GM19468 (cell line): ENCODE measurements around the gene PTPRR.
"Not testable (repeated sequence)": the region's sequence is repeated elsewhere in the genome, so short reads cannot be mapped to it uniquely, and the experiment has no call there.

Experiments used
- ATAC-seq: cut with Tn5 transposase; IDR thresholded peaks from one replicate; pipeline ENCODE4 v1.9.1; 2021; ENCODE audit warnings: mild to moderate bottlenecking, moderate library complexity, moderate number of reproducible peaks; ENCODE audit not compliant: unreplicated experiment; ENCODE audit errors: extremely low read depth

The PTPRR gene

DNA sequence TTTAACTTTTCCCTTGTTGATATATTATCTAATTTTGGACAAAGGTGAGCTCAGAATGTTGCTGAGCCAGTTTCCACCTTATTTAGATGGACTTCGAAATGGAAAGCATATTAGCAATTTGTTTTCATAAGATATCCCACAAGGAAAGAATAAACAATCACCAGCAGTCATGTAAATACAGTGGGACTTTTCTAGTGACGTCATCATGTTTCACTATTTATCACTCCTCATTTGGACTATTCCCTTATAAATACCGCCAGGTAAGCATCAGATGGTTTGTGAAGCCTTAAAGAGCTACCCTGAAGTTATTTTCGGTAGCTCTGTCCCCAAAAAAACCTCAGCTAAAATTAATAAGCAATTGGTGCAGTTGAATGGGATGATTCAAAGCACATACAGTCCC is 110.7 kb downstream of the PTPRR start:
- no peak for ATAC-seq

DNA sequence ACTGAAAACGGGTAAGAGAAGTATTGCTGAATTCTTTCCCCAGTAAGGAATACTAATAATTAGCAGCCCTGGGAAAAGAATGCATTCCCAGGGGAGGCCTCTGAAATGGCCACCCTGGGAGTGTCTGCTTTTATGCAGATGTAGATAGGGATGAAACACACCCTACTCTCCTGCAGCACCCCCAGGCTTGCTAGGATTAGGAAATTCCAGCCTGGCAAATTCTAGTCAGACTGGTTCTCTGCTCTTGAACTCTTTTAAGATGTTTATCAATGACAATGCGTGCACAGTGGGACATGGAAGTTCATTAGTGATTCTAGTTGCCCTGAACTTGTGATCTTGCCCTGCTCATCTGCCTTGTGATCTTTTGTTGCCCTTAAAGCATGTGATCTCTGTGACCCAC is 112.5 kb downstream of the PTPRR start:
- not testable (repeated sequence) for ATAC-seq

DNA sequence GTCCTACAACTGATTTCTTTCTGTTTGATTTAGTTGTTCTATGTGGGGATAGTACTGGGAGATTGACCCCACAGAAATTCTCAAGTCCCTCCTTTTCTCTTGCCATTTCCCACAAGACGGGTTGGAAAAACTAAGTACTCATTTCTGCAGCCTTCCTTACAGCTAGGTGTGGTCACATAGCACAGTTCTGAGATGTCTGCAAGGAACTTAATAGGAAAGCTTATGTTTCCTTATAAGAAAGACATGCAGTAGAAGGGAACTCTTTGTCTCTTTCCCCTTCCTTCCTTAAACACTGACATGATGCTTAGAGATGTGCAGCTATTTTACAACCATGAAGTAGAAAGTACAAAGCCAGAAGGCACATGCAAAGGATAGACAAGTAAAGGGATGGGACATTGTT is 113.7 kb downstream of the PTPRR start:
- no peak for ATAC-seq

DNA sequence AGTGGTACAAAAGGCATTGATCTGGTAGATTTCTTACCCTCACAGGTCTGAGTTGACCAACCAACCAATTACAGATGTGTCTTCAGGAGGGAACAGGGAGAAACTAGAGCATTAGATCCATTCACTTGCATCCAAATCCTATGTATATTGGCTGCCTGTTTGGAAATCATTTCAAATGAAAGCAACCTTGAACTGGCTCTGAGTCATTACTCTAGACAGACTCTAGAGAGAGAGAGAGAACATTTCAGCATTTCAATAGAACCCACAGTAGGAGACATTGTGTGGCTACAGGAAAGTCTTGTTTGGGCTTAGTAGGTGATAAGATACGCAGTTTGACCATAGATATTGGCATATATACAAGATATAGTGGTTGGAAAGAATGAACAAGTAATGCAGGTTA is 114.5 kb downstream of the PTPRR start:
- ATAC-seq, result no peak

DNA sequence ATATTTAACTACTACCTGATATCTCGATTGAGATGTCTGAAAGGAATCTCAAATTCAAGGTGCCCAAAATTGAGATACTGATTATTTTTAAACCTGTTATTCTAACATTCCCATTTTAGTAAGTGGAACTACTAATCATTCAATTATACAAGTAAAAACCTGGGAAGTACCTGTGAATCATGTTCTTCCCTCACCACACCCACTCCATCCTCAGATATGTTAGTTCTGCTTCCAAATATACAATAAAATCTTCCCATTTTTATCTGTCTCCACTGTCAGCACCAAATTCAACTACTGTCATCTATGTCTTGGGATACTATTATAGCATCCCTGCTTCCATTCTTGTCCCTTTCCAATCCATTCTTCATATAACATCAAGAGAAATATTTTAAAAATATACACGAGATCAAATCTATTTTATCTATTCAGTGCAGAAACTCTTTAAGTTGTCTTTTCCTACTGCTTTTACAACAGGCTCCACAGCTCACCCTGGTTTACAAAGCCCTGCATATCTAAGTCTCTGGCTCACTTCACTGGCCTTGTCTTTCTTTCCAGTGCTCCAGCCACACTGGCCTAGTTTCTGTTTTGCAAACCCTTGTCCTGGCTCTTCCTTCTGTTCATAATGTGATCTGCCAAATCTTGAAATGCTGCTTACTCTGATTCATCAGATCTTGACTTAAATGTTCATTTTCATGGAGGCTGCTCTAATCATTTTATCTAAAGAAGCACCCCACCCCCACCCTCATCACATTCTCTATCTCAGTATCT is 122.3 kb downstream of the PTPRR start:
- no peak for ATAC-seq

DNA sequence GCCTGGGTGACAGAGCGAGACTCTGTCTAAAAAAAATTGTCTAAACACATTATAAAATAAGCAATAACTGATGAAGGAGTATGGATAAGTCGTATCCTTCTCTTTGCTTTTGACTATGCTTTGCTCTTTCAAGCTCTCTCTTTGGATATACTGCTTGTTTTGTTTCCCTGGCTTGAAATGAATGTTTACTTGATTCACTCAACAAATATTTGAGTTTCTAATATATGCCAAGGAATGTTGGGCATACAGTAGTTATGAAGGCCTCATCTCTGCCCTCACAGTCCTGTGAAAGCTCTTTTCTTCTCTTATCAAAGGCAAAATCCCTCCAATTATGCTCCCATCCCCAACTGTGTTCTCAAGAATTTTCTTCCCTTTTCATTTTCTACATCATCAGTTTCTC is 123.5 kb downstream of the PTPRR start:
- ATAC-seq, result no peak

DNA sequence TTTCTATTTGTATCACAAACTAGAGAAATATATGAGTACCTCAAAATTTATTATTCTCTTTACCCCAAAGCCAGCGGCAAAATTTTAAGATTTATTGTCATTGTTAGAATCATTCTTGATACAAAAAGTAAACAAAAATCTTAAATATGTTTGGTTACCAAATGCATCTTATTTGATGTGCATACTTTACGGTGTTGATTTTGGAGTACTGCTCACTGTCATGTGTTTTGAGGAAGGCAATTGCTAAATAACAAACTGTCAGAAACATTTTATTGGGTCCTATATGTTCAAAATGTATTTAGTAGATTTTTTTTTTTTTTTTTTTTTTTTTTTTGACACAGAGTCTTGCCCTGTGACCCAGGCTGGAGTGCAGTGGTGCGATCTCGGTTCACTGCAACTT is 124.9 kb downstream of the PTPRR start:
- no peak for ATAC-seq

DNA sequence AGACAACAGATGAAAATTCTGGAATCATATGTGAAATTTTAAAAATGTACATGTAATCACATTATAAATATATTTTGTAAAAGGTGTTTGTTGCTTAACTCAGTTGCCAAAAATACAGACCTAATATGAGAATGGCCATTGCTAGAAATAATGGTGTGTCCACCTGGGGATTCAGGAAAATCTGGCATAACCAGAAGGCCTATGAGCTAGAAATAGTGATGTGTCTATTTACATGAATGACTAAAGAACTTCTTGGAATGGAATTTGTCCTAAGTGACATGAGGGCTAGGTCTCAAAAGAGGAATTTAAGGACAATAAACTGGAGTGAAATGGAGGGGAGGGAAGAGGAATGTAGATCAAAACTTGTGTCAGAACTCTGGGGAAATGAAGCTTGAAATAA is 126.4 kb downstream of the PTPRR start:
- ATAC-seq, result no peak

DNA sequence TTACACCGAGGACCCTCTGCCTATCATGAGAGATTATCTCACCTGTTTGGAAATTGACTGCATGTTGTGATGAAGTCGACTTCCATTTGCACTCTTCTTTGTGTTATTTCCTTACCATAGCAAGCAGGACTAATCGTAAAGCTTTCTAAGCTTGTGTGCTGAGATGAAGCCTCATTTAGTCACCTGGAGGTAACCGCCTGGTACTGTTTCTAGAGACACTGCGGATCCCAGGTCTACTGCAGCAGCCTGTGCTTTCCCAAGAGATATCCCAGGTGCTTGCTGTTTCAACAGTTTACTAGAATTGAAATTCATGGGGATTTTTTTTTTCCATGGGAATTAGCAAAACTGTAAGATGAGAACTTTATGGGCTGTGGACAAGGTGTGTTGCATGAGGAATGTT is 131.8 kb downstream of the PTPRR start:
- no peak for ATAC-seq

DNA sequence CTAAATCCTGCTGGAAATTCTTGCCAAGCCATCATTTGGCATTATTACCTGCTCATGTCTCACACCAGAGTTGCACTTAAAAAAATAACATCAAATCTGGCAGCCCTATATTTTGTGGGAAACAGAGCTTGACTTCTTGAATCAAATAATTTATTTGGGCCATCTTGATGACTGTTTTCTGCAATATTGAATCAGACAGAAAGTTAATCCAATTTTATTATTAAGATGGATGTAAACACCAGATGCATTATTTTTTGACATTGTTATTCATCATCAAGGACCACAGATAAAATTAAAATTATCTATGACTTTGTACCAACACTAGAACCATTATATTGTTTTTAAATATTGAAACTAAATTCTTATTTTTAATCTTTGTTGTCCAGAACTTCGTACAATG is 132.9 kb downstream of the PTPRR start:
- ATAC-seq, result no peak

DNA sequence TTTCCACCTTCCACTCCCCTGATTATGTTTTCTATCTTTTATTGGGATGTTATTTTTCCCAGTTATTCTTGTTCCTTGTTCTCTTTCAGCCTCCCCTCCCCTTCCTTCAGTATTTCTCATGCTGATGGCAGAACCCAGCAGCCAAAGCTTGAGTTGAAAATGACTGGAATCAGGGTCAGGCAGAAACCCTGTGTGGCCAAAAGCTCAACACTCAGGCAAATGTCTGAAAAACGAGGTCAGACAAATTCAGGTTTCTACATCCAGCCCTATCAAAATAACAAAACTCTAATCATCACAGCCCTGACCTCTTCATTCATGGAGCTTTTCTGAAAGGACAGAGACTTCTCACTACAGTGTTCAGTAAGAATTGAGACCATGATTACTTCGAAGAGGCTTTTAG is 134.6 kb downstream of the PTPRR start:
- ATAC-seq, result no peak

DNA sequence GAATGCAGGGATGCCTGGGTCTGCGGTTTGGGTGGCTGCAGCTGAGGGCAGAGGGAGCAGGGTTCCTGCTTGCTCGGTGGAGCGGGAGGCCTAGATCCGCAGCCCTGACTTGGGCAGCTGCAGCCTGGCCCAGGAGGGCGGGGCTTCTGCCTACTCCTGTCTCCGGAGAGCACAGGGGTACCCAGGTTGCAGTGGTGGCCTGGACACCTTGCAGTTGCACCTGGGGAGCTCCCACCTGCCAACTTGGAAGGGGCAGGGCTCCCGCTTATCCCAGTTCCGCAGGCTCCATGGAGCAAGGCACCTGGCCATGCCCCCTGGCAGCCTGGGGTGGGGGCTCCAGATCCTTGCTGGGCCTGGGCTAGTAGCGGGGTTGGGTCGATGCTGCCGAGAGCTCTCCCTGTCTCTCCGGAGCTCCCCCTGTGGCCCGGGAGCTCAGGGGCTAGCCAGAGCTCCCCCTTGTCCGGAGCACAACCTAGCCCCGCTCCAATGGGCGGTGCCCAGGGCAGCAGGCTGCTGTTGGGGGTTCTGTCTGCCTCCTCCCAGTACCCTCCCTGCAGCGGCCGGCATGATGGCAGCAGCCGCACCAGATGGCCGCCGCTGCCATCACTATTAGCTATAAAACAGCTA is 136.4 kb downstream of the PTPRR start:
- no peak for ATAC-seq

DNA sequence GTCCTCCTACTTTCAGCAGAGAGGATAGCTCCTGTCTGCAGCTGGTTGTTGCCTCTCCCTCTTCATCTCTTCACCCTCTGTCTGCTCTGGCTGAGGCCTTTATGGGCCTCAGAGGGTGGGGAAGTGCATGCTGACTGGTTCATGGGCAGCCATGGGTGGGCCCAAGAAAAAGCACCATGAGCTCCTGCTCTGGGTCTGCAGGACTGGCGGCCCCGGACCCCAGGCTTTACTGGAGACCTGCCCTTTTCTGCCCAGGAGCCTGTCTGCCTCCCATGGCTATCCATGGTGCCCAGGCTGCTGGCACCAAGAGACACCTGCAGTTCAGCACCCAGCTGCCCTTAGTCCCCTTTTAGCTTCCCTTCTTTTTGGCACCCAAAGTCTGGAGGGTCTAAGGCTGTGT is 137.1 kb downstream of the PTPRR start:
- ATAC-seq, result no peak

DNA sequence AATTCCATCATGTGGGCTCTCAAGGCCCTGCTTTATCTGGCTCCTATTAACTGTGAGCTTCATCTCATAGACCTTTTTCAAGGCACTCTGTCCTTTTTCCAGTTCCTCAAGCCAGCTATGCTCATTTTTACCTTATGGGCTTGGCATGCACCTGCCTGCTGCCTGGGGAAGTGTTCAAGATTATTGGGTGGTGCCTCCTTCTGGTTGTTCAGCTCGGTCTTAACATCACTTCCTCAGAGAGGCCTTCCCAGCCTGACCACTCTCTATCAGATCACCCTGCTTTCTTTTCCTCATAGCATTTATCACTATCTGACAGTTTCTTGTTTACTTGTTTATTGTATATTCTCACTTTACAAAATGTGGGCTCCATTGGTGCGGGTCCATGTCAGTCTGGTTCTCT is 141.3 kb downstream of the PTPRR start:
- no peak for ATAC-seq

DNA sequence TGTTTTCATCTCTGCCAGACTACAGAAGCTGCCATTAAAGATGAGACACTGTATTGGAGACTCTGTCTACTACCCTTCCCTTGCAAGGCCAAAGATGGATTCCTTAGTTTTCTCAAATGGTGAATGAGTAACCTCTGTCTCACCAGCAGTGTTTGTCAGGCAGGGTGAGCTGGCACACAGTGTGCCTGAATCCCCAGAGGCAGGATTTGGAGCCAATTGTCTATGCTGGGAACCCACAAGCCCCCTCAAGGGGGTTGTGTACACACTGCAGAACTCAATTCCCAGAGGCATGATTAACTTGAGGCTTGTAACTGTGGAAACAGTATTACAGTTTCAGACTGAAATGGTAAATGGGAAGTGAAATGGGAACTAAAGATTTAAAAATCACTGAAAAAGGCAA is 146.5 kb downstream of the PTPRR start:
- no peak for ATAC-seq

DNA sequence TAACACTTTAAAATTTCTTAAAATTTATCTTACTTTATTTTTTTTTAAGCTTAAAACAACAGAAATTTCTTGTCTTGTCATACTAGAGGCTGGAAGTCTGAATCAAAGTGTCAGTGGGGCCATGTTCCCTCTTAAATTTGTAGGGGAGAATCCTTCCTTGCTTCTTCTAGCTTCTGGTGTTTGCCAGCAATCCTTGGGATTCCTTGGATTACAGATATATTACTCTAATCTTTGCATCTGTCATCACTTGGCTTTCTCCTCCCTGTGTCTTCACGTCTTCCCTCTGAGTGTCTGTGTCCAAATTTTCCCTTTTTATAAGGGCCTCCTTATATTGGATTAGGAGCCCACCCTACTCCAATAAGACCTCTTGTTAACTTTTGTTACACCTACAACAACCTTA is 147.7 kb downstream of the PTPRR start:
- no peak for ATAC-seq

DNA sequence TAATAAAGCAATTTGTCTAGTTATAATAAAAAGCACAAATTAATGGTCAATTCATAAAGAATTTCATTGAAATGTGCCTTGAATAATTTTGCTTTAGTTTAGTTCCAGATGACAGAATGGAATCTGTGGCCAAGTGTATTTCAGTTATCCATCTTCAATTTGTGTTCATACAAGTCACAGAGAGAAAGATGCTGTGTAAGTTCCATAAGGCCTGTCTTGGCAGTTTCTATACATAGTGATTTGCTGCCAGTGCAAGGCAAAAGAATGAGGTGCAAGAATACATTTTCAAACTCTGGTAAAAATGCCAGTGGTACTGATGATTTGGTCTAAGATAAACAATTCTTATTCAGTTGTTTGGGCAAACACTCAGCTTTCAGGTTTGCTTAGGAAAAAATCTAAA is 149.0 kb downstream of the PTPRR start:
- ATAC-seq, result no peak

DNA sequence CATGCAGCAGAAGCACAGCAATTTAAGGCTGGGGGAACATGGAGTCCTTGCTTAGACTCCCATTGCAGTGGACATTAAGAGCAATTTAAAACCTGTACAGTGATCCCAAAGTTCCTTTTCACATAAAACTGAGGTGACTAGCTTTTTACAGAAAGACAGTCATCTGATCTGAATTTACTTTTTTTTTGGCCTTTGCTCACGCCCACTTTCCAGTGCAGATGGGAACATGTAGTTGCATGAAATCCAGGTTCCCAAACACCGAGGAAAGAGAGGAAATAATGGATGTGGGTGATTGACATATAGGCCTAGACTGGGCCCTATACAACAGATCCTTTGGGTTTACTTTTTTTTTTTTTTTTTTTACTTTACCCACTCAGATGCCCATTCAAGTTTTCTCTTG is 156.9 kb downstream of the PTPRR start:
- no peak for ATAC-seq

DNA sequence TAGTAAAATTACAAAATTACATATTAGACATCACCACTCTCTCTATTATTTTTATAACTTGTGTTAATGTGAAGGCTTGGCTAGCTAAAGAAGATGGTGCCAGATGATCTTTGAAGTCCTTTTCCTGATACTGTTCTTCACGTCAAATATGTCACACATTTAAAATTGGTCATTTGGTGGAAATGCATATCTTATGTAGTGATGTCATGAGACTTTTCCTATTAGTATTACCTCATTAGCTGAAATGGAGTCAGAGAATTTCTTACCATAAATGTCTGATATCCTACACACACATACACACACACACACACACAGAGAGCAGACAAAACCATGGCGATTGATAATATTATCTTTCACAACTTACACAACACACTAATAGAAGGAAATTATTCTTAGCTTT is 158.5 kb downstream of the PTPRR start:
- no peak for ATAC-seq

DNA sequence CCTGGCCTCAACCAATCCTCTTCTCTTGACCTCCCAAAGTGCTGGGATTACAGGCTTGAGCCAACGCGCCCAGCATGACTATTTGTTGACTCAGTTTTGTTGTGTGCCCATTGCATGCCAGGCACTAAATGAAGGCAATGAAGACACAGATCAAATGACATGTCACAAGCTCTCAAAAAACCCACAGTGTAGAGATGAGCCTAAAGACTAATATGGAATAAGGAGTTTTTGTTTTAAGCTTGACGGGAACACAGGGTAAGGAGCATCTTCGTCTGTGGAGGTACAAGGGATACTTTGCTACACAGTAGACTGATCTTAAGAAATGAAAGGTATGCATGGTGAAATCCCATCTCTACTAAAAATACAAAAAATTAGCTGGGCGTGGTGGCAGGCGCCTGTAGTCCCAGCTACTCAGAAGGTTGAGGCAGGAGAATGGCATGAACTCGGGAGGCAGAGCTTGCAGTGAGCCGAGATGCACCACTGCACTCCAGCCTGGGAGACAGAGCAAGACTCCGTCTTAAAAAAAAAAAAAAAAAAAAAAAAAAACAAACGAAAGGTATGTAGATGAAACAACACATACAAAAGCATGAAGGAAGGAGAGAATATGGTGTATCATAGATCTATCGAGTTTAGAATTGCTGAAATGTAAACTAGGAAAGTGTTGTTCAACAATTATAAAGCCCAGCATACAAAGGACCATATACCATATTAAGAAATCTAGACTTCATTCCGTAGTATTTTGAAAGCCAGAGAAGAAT is 161.2 kb downstream of the PTPRR start:
- no peak for ATAC-seq

DNA sequence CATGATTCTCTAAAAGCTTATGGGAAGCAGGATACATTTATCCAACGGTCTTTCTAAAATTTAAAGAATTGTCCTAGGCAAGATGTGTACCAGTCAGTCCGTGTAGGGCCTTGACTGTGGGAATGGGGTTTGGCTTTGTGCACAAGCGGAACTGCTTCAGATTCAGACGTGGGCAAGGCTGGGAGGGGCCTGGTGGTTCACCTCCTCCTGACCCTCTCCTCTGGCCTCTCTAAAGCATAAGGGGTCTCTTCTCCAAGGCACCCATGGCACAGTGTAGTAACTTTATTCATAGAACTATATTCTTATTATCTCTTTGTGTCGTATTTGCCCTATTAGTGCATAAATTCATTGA is 162.1 kb downstream of the PTPRR start:
- no peak for ATAC-seq
